Measurements from ENCODE around the gene ETV1.

Gene ETV1

GRCh38 chr7:13987395-13987794 lies 2.1 kb downstream of the ETV1 start:
- Histone ChIP-seq H3K4me3 (ENCODE audit: control insufficient read depth in 1 of 7, extremely low read depth in 1 of 7, insufficient read depth in 4 of 7, low read depth in 2 of 7, low read length in 6 of 7) (no peak overlapping the region), H3K27ac (ENCODE audit: insufficient read depth in 1 of 2, low read depth in 1 of 2, low read length in 2 of 2, poor library complexity in 1 of 2, severe bottlenecking in 2 of 2) (no peak overlapping the region), H3K36me3 (ENCODE audit: control insufficient read depth in 4 of 4, insufficient read depth in 4 of 4, low read length in 3 of 4) (no peaks in the 10 kb centered on the region), H3K9me3 (ENCODE audit: control extremely low read depth in 1 of 5, control insufficient read depth in 4 of 5, insufficient read depth in 2 of 5, low read depth in 1 of 5, low read length in 4 of 5) (no peaks in the 10 kb centered on the region), H3K27me3 (replicated peaks in 2 of 5; ENCODE audit: control insufficient read depth in 4 of 5, insufficient read depth in 5 of 5, low read length in 4 of 5) (peaks cover 0 to 14% (median 2%) of the 10 kb centered on the region in 5 experiments), H3K4me1 (ENCODE audit: control extremely low read depth in 1 of 4, control insufficient read depth in 4 of 4, insufficient read depth in 4 of 4, low read length in 3 of 4) (peaks cover 10 to 35% (median 29%) of the 10 kb centered on the region in 4 experiments)
- no peak for DNase-seq
- POLR2A ChIA-PET, result no interaction called here
- WGBS (ENCODE audit: insufficient coverage), result no CpG with 5 or more reads among the region's 1 CpG
- CTCF ChIA-PET, result interaction anchor here (1.6 kb wide), 1 partner anchor 10 kb away, joined by 4 read pairs; no protein-coding TSS in a partner anchor

- Histone ChIP-seq H3K4me1 (ENCODE audit: control extremely low read depth in 1 of 4, control insufficient read depth in 4 of 4, insufficient read depth in 4 of 4, low read length in 3 of 4) (peaks cover 7 to 27% (median 24%) of the 10 kb centered on the region in 4 experiments), H3K36me3 (ENCODE audit: control insufficient read depth in 4 of 4, insufficient read depth in 4 of 4, low read length in 3 of 4) (no peaks in the 10 kb centered on the region), H3K27ac (ENCODE audit: insufficient read depth in 1 of 2, low read depth in 1 of 2, low read length in 2 of 2, poor library complexity in 1 of 2, severe bottlenecking in 2 of 2) (no peak overlapping the region), H3K4me3 (ENCODE audit: control insufficient read depth in 1 of 7, extremely low read depth in 1 of 7, insufficient read depth in 4 of 7, low read depth in 2 of 7, low read length in 6 of 7) (no peak overlapping the region), H3K27me3 (replicated peaks in 2 of 5; ENCODE audit: control insufficient read depth in 4 of 5, insufficient read depth in 5 of 5, low read length in 4 of 5) (peaks cover 0 to 14% (median 2%) of the 10 kb centered on the region in 5 experiments), H3K9me3 (ENCODE audit: control extremely low read depth in 1 of 5, control insufficient read depth in 4 of 5, insufficient read depth in 2 of 5, low read depth in 1 of 5, low read length in 4 of 5) (no peaks in the 10 kb centered on the region)
- POLR2A ChIA-PET, result no interaction called here
- CTCF ChIA-PET, result no interaction called here
- DNase-seq, result no peak
- WGBS (ENCODE audit: insufficient coverage), result no CpG with 5 or more reads among the region's 2 CpGs
These were observed 3.3 kb downstream of the ETV1 start for GRCh38 chr7:13986208-13986607.

- CTCF ChIA-PET, result interaction anchor here (0.6 kb wide), 1 partner anchor 9 kb away, joined by 3 read pairs; no protein-coding TSS in a partner anchor
- Histone ChIP-seq H3K27me3 (replicated peaks in 2 of 5; ENCODE audit: control insufficient read depth in 4 of 5, insufficient read depth in 5 of 5, low read length in 4 of 5) (peaks cover 0 to 14% (median 2%) of the 10 kb centered on the region in 5 experiments), H3K4me3 (ENCODE audit: control insufficient read depth in 1 of 7, extremely low read depth in 1 of 7, insufficient read depth in 4 of 7, low read depth in 2 of 7, low read length in 6 of 7) (no peak overlapping the region), H3K27ac (ENCODE audit: insufficient read depth in 1 of 2, low read depth in 1 of 2, low read length in 2 of 2, poor library complexity in 1 of 2, severe bottlenecking in 2 of 2) (no peak overlapping the region), H3K36me3 (ENCODE audit: control insufficient read depth in 4 of 4, insufficient read depth in 4 of 4, low read length in 3 of 4) (no peaks in the 10 kb centered on the region), H3K9me3 (ENCODE audit: control extremely low read depth in 1 of 5, control insufficient read depth in 4 of 5, insufficient read depth in 2 of 5, low read depth in 1 of 5, low read length in 4 of 5) (no peaks in the 10 kb centered on the region), H3K4me1 (ENCODE audit: control extremely low read depth in 1 of 4, control insufficient read depth in 4 of 4, insufficient read depth in 4 of 4, low read length in 3 of 4) (peaks cover 7 to 17% (median 15%) of the 10 kb centered on the region in 4 experiments)
- DNase-seq, result no peak
- POLR2A ChIA-PET, result interaction anchor here (0.8 kb wide), 1 partner anchor 24 kb away, joined by 3 read pairs; no protein-coding TSS in a partner anchor
- WGBS (ENCODE audit: insufficient coverage), result 100% methylated on average over 2 of the region's 2 CpGs
These were observed 4.4 kb downstream of the ETV1 start for GRCh38 chr7:13984831-13985685.

GRCh38 chr7:13984061-13984460 lies 5.4 kb downstream of the ETV1 start:
- ChIA-PET POLR2A (no interaction called here), CTCF (interaction anchor here (0.6 kb wide), 1 partner anchor 8 kb away, joined by 3 read pairs; no protein-coding TSS in a partner anchor)
- H3K27ac ChIP-seq (ENCODE audit: insufficient read depth in 1 of 2, low read depth in 1 of 2, low read length in 2 of 2, poor library complexity in 1 of 2, severe bottlenecking in 2 of 2), result no peak overlapping the region

GRCh38 chr7:13982940-13983677 lies 6.4 kb downstream of the ETV1 start:
- Histone ChIP-seq H3K27ac (ENCODE audit: insufficient read depth in 1 of 2, low read depth in 1 of 2, low read length in 2 of 2, poor library complexity in 1 of 2, severe bottlenecking in 2 of 2) (no peak overlapping the region), H3K9me3 (ENCODE audit: control extremely low read depth in 1 of 5, control insufficient read depth in 4 of 5, insufficient read depth in 2 of 5, low read depth in 1 of 5, low read length in 4 of 5) (no peaks in the 10 kb centered on the region), H3K4me1 (ENCODE audit: control extremely low read depth in 1 of 4, control insufficient read depth in 4 of 4, insufficient read depth in 4 of 4, low read length in 3 of 4) (peaks cover 0 to under 1% (median 0%) of the 10 kb centered on the region in 4 experiments), H3K36me3 (ENCODE audit: control insufficient read depth in 4 of 4, insufficient read depth in 4 of 4, low read length in 3 of 4) (no peaks in the 10 kb centered on the region), H3K27me3 (replicated peaks in 2 of 5; ENCODE audit: control insufficient read depth in 4 of 5, insufficient read depth in 5 of 5, low read length in 4 of 5) (peaks cover 0 to 10% (median 1%) of the 10 kb centered on the region in 5 experiments), H3K4me3 (ENCODE audit: control insufficient read depth in 1 of 7, extremely low read depth in 1 of 7, insufficient read depth in 4 of 7, low read depth in 2 of 7, low read length in 6 of 7) (no peak overlapping the region)
- DNase-seq, result no peak
- POLR2A ChIA-PET, result no interaction called here
- CTCF ChIA-PET, result no interaction called here
- no CpG with 5 or more reads among the region's 4 CpGs for WGBS (ENCODE audit: insufficient coverage)

More at GRCh38 chr7:13984061-13984460, 5.4 kb downstream of the ETV1 start:
- H3K4me3 ChIP-seq (ENCODE audit: control insufficient read depth in 1 of 7, extremely low read depth in 1 of 7, insufficient read depth in 4 of 7, low read depth in 2 of 7, low read length in 6 of 7), result no peak overlapping the region
- H3K36me3 ChIP-seq (ENCODE audit: control insufficient read depth in 4 of 4, insufficient read depth in 4 of 4, low read length in 3 of 4), result no peaks in the 10 kb centered on the region
- no peak for DNase-seq
- H3K9me3 ChIP-seq (ENCODE audit: control extremely low read depth in 1 of 5, control insufficient read depth in 4 of 5, insufficient read depth in 2 of 5, low read depth in 1 of 5, low read length in 4 of 5), result no peaks in the 10 kb centered on the region
- peaks cover 3 to 8% (median 6%) of the 10 kb centered on the region in 4 experiments for H3K4me1 ChIP-seq (ENCODE audit: control extremely low read depth in 1 of 4, control insufficient read depth in 4 of 4, insufficient read depth in 4 of 4, low read length in 3 of 4)
- peaks cover 0 to 14% (median 2%) of the 10 kb centered on the region in 5 experiments for H3K27me3 ChIP-seq (replicated peaks in 2 of 5; ENCODE audit: control insufficient read depth in 4 of 5, insufficient read depth in 5 of 5, low read length in 4 of 5)
- no CpG with 5 or more reads among the region's 3 CpGs for WGBS (ENCODE audit: insufficient coverage)

GRCh38 chr7:13981070-13981469 lies 8.4 kb downstream of the ETV1 start:
- CTCF ChIA-PET, result interaction anchor here (2.7 kb wide), 1 partner anchor 10 kb away, joined by 10 read pairs; the partner anchor contains the start of gene ETV1
- POLR2A ChIA-PET, result no interaction called here
- peaks cover 0 to 1% (median 0%) of the 10 kb centered on the region in 5 experiments for H3K27me3 ChIP-seq (replicated peaks in 2 of 5; ENCODE audit: control insufficient read depth in 4 of 5, insufficient read depth in 5 of 5, low read length in 4 of 5)
- H3K9me3 ChIP-seq (ENCODE audit: control extremely low read depth in 1 of 5, control insufficient read depth in 4 of 5, insufficient read depth in 2 of 5, low read depth in 1 of 5, low read length in 4 of 5), result no peaks in the 10 kb centered on the region
- WGBS (ENCODE audit: insufficient coverage), result 47% methylated on average over 2 of the region's 3 CpGs
- DNase-seq, result peak in 2 of 3 donors; percentile 51 to 64
- peak overlapping the region in 1 of 2 experiments; percentile 27 for H3K27ac ChIP-seq (ENCODE audit: insufficient read depth in 1 of 2, low read depth in 1 of 2, low read length in 2 of 2, poor library complexity in 1 of 2, severe bottlenecking in 2 of 2)
- H3K4me1 ChIP-seq (ENCODE audit: control extremely low read depth in 1 of 4, control insufficient read depth in 4 of 4, insufficient read depth in 4 of 4, low read length in 3 of 4), result no peaks in the 10 kb centered on the region
- no peak overlapping the region for H3K4me3 ChIP-seq (ENCODE audit: control insufficient read depth in 1 of 7, extremely low read depth in 1 of 7, insufficient read depth in 4 of 7, low read depth in 2 of 7, low read length in 6 of 7)
- H3K36me3 ChIP-seq (ENCODE audit: control insufficient read depth in 4 of 4, insufficient read depth in 4 of 4, low read length in 3 of 4), result no peaks in the 10 kb centered on the region

All from common myeloid progenitor, CD34-positive (primary cell).